Adrenal gland (tissue), 12 donors: ENCODE data around the gene SERTAD3. TPM values are rescaled to one million over a fixed set of nuclear protein-coding genes. Genes with fewer than 3 reads are reported as not detected.

Experiments used
- DNase-seq, 7 donors: peaks; one replicate each; pipeline ENCODE4 v3.0.0-alpha.2; 2019 to 2020
- H3K27ac ChIP-seq, 5 donors: fragments of 200-600 bp; sonication (generic) in 4 of 5; 1 replicate in 3 of 5; 2 replicates in 2 of 5; pipeline versions ENCODE4 v1.5.1 to v1.8.0; 2016 to 2020; ENCODE audit warnings: mild to moderate bottlenecking in 1 of 5
- H3K27me3 ChIP-seq: fragments of 200-600 bp; 2 replicates; pipeline ENCODE4 v1.8.0; 2021
- H3K36me3 ChIP-seq, 2 donors: fragments of 200-600 bp; replicated peaks in 1 of 2; 1 replicate in 1 of 2; 2 replicates in 1 of 2; pipeline versions ENCODE4 v1.5.1 to v1.8.0; 2018 to 2022
- H3K4me1 ChIP-seq, 2 donors: fragments of 200-600 bp; replicated peaks in 1 of 2; 1 replicate in 1 of 2; 2 replicates in 1 of 2; pipeline versions ENCODE4 v1.5.1 to v1.8.0; 2018 to 2021
- H3K4me3 ChIP-seq, 4 donors: fragments of 200-600 bp; sonication (generic) in 3 of 4; one replicate each; pipeline ENCODE4 v1.5.1; 2016 to 2018
- H3K9me3 ChIP-seq, 3 donors: fragments of 200-600 bp; sonication (generic) in 1 of 3; replicated peaks in 1 of 3; 1 replicate in 2 of 3; 2 replicates in 1 of 3; pipeline versions ENCODE4 v1.5.1 to v1.8.0; 2016 to 2021
- CTCF ChIP-seq, 6 experiments: fragments of 450-650 bp in 4 of 6; fragments of 200-600 bp in 2 of 6; sonication (generic) in 1 of 6; IDR thresholded peaks; 1 replicate in 5 of 6; 2 replicates in 1 of 6; pipeline versions ENCODE4 v1.5.1 to v1.8.0; 2016 to 2021; ENCODE audit warnings: antibody characterized with exemption in 6 of 6, mild to moderate bottlenecking in 2 of 6, moderate library complexity in 1 of 6
- POLR2A ChIP-seq, 2 donors: fragments of 450-650 bp; IDR thresholded peaks; one replicate each; pipeline ENCODE4 v1.6.1; 2017; ENCODE audit warnings: antibody characterized with exemption in 2 of 2, mild to moderate bottlenecking in 2 of 2, moderate library complexity in 1 of 2
- WGBS, 4 donors: extraction: QIAGEN DNeasy Blood & Tissue Kit in 2 of 4; methylation state at CpG; one replicate each; pipeline versions ENCODE4 v1.1.5 to v1.1.7; 2013 to 2017; 5-methylcytosine and 5-hydroxymethylcytosine counted together
- intact Hi-C, 2 donors: fragments of 100-400 bp; cut with DNase I; formaldehyde crosslinking; loops; one replicate each; pipeline versions ENCODE4 v1.14.1 to v1.15.0; 2022 to 2023
- polyA plus RNA-seq, 3 donors: library from polyadenylated mRNA; stranded (reverse); fragments of 200-250 nt in 2 of 3; fragments of 350-450 nt in 1 of 3; fragmentation: Illumina TruSeq in 1 of 3; extraction: RNeasy Lipid Tissue Mini Kit (QIAGEN cat#74804) in 1 of 3; gene quantifications; one replicate each; pipeline ENCODE4 v1.2.3, GENCODE V29; 2013 to 2014
- total RNA-seq, 9 donors: library from RNA; depleted of rRNA in 4 of 9; stranded (reverse); fragments of >200 nt in 4 of 9; fragments of 120-200 nt in 1 of 9; fragmentation: NEBNext Ultra II Directional in 1 of 9; extraction: Animal tissue kit (Norgen Biotek cat#: 25700) in 1 of 9; gene quantifications; one replicate each; pipeline versions ENCODE4 v1.1.0 to v1.2.4, GENCODE V29; 2013 to 2023
- donor health status: healthy with polysubstance abuse.
- donor health status: Bipolar disorder and iron deficiency.
- donor health status: DM: yes; HTN: yes; CAD: no.
- donor health status: DM: no; HTN: no; CAD: no.
- donor health status: DM: no; HTN: no; CAD: no.
- donor health status: DM: yes; HTN: yes; CAD: no.

The SERTAD3 gene
- total and polyA plus RNA-seq, 12 donors: 12.1 to 60.2 (median 29.5) TPM

- no peak for DNase-seq
- H3K4me1 ChIP-seq: peaks cover 6 to 47% of the 10 kb centered on the region in 2 donors
- no peaks in the 10 kb centered on the region for H3K9me3 ChIP-seq
- TF ChIP-seq POLR2A (IDR thresholded peaks at IDR 0.05): no peak
- TF ChIP-seq CTCF (IDR thresholded peaks at IDR 0.05): no peak
- H3K27ac ChIP-seq: peak overlapping the region; percentile 94 to 99 (median 98)
- H3K36me3 ChIP-seq: peaks cover 0 to 12% of the 10 kb centered on the region in 2 donors
- intact Hi-C loops: no loop called here
- WGBS, 4 donors: 51 to 57% (median 55%) methylated on average over 14 of the region's 14 CpGs
- peak overlapping the region in 1 of 4 donors; percentile 63 for H3K4me3 ChIP-seq
- H3K27me3 ChIP-seq: no peaks in the 10 kb centered on the region
These were observed 23.7 kb downstream of the SERTAD3 start for GRCh38 chr19:40420451-40420765.

- DNase-seq: peak in 1 of 7 donors; percentile 24
- WGBS, 4 donors: 87 to 97% (median 93%) methylated on average over 5 of the region's 5 CpGs
- intact Hi-C loops: no loop called here
- Histone ChIP-seq H3K4me3 (no peak overlapping the region), H3K9me3 (no peaks in the 10 kb centered on the region), H3K36me3 (peaks cover 0 to 12% of the 10 kb centered on the region in 2 donors), H3K27me3 (no peaks in the 10 kb centered on the region), H3K27ac (peak overlapping the region in 1 of 5 donors; percentile 97), H3K4me1 (peaks cover 6 to 47% of the 10 kb centered on the region in 2 donors)
- TF ChIP-seq POLR2A (IDR thresholded peaks at IDR 0.05): no peak
These were observed 24.4 kb downstream of the SERTAD3 start for GRCh38 chr19:40419780-40420179.

GRCh38 chr19:40419066-40419612 is 25.0 kb downstream of the SERTAD3 start:
- TF ChIP-seq CTCF (IDR thresholded peaks at IDR 0.05): no peak
- no peak for TF ChIP-seq POLR2A (IDR thresholded peaks at IDR 0.05)
- H3K4me1 ChIP-seq: peaks cover 6 to 41% of the 10 kb centered on the region in 2 donors
- DNase-seq: peak in 1 of 7 donors; percentile 28
- H3K27me3 ChIP-seq: no peaks in the 10 kb centered on the region
- no peak overlapping the region for H3K27ac ChIP-seq
- no peaks in the 10 kb centered on the region for H3K9me3 ChIP-seq
- intact Hi-C loops: no loop called here
- peaks cover 0 to 12% of the 10 kb centered on the region in 2 donors for H3K36me3 ChIP-seq
- no peak overlapping the region for H3K4me3 ChIP-seq
- WGBS, 4 donors: 76 to 87% (median 79%) methylated on average over 4 to 5 of the region's 5 CpGs

GRCh38 chr19:40418040-40418439 is 26.1 kb downstream of the SERTAD3 start:
- 83 to 93% (median 89%) methylated on average over 3 of the region's 3 CpGs for WGBS, 4 donors
- intact Hi-C loops: no loop called here
- TF ChIP-seq CTCF (IDR thresholded peaks at IDR 0.05) (no peak), POLR2A (IDR thresholded peaks at IDR 0.05) (no peak)
- peaks cover 0 to 8% of the 10 kb centered on the region in 2 donors for H3K36me3 ChIP-seq
- no peak for DNase-seq
- no peaks in the 10 kb centered on the region for H3K9me3 ChIP-seq
- H3K4me1 ChIP-seq: peaks cover 6 to 31% of the 10 kb centered on the region in 2 donors
- H3K27me3 ChIP-seq: no peaks in the 10 kb centered on the region
- peak overlapping the region in 2 of 5 donors; percentile 64 to 84 for H3K27ac ChIP-seq
- no peak overlapping the region for H3K4me3 ChIP-seq

GRCh38 chr19:40417643-40417981 is 26.5 kb downstream of the SERTAD3 start:
- Histone ChIP-seq H3K4me1 (peaks cover 6 to 27% of the 10 kb centered on the region in 2 donors), H3K36me3 (peaks cover 0 to 4% of the 10 kb centered on the region in 2 donors), H3K9me3 (no peaks in the 10 kb centered on the region), H3K27ac (peak overlapping the region; percentile 9 to 84 (median 41)), H3K4me3 (no peak overlapping the region), H3K27me3 (no peaks in the 10 kb centered on the region)
- DNase-seq: no peak
- intact Hi-C loops: no loop called here
- 71 to 83% (median 77%) methylated on average over 1 to 4 of the region's 4 CpGs for WGBS, 4 donors
- TF ChIP-seq CTCF (IDR thresholded peaks at IDR 0.05) (no peak), POLR2A (IDR thresholded peaks at IDR 0.05) (no peak)
